B cell (primary cell): ENCODE data around the gene CCL17. TPM values are rescaled to one million over a fixed set of nuclear protein-coding genes. Genes with fewer than 3 reads are reported as not detected.

Experiments
- ATAC-seq: fragments of 200-7000 bp; cut with Tn5 transposase; one replicate; pipeline ENCODE4 v1.10.0; 2021; ENCODE audit warnings: low read depth, mild to moderate bottlenecking, moderate number of reproducible peaks, moderate library complexity
- CTCF ChIA-PET: fragments of 350-600 bp; sonication (Branson Sonifier 250); formaldehyde crosslinking; loops from one replicate; lab custom pipeline; 2021; ENCODE audit warnings: antibody characterized with exemption, inconsistent platforms; lab: Charles Lee
- POLR2A ChIA-PET: fragments of 350-600 bp; sonication (Branson Sonifier 250); formaldehyde crosslinking; loops from one replicate; lab custom pipeline; 2021; ENCODE audit warnings: antibody characterized with exemption; lab: Charles Lee
- DNase-seq: peaks from one replicate; pipeline ENCODE4 v3.0.0; 2013
- H2AFZ ChIP-seq: 2 replicates; pipeline ENCODE4 v1.6.1; 2012; ENCODE audit warnings: mild to moderate bottlenecking, low read depth, low read length; ENCODE audit not compliant: insufficient read depth, poor library complexity, severe bottlenecking
- H3K27ac ChIP-seq, 2 donors: 1 replicate in 1 of 2; 2 replicates in 1 of 2; pipeline ENCODE4 v1.5.1; 2012 to 2013; ENCODE audit warnings: low read length in 2 of 2, mild to moderate bottlenecking in 2 of 2, moderate library complexity in 1 of 2
- H3K27me3 ChIP-seq, 4 experiments: fragments of 200-600 bp in 1 of 4; sonication (generic) in 1 of 4; replicated peaks in 1 of 4; 1 replicate in 2 of 4; 2 replicates in 2 of 4; pipeline versions ENCODE4 v1.6.1 to v1.7.0; 2013 to 2016; ENCODE audit warnings: low read length in 3 of 4, mild to moderate bottlenecking in 2 of 4, mixed read lengths in 1 of 4, moderate library complexity in 1 of 4; ENCODE audit not compliant: insufficient read depth in 4 of 4, control insufficient read depth in 3 of 4; ENCODE audit errors: control extremely low read depth in 1 of 4
- H3K36me3 ChIP-seq, 2 experiments: replicated peaks in 1 of 2; 1 replicate in 1 of 2; 2 replicates in 1 of 2; pipeline versions ENCODE4 v1.6.1 to v1.7.1; 2013; ENCODE audit warnings: low read length in 1 of 2; ENCODE audit not compliant: insufficient read depth in 2 of 2, control insufficient read depth in 1 of 2; ENCODE audit errors: control extremely low read depth in 1 of 2, extremely low read depth in 1 of 2
- H3K4me1 ChIP-seq, 2 donors: fragments of 200-600 bp in 1 of 2; sonication (generic) in 1 of 2; 1 replicate in 1 of 2; 2 replicates in 1 of 2; pipeline versions ENCODE4 v1.5.1 to v1.6.1; 2013 to 2017; ENCODE audit warnings: low read length in 2 of 2; ENCODE audit not compliant: control insufficient read depth in 2 of 2, insufficient read depth in 2 of 2
- H3K4me2 ChIP-seq: replicated peaks from 2 replicates; pipeline ENCODE3; 2012; ENCODE audit warnings: mild to moderate bottlenecking, low read depth, low read length; ENCODE audit not compliant: poor library complexity, severe bottlenecking
- H3K4me3 ChIP-seq, 5 experiments: fragments of 200-600 bp in 1 of 5; sonication (generic) in 1 of 5; 1 replicate in 3 of 5; 2 replicates in 2 of 5; pipeline versions ENCODE4 v1.5.1 to v1.7.0; 2011 to 2016; ENCODE audit warnings: low read length in 4 of 5, mild to moderate bottlenecking in 4 of 5, low read depth in 2 of 5, control low read depth in 1 of 5, moderate library complexity in 1 of 5; ENCODE audit not compliant: insufficient read depth in 1 of 5; ENCODE audit errors: control extremely low read depth in 1 of 5, extremely low read depth in 1 of 5
- H3K79me2 ChIP-seq: fragments of 200-600 bp; sonication (generic); one replicate; pipeline ENCODE4 v1.6.0; 2016; ENCODE audit warnings: low read length; ENCODE audit not compliant: control insufficient read depth, insufficient read depth
- H3K9ac ChIP-seq: fragments of 200-600 bp; sonication (generic); 2 replicates; pipeline ENCODE4 v1.6.1; 2017; ENCODE audit warnings: mild to moderate bottlenecking, low read length, moderate library complexity
- H3K9me3 ChIP-seq, 3 donors: one replicate each; pipeline versions ENCODE4 v1.6.1 to v1.7.1; 2013; ENCODE audit warnings: low read length in 2 of 3; ENCODE audit not compliant: control insufficient read depth in 2 of 3, insufficient read depth in 1 of 3; ENCODE audit errors: control extremely low read depth in 1 of 3
- H4K20me1 ChIP-seq: 2 replicates; pipeline ENCODE4 v1.6.0; 2012; ENCODE audit warnings: mild to moderate bottlenecking, low read length; ENCODE audit not compliant: insufficient read depth, control insufficient read depth, poor library complexity, severe bottlenecking
- H3K27ac Mint-ChIP-seq: one replicate; pipeline ENCODE4 v1.8.0; 2021; ENCODE audit warnings: mixed read lengths
- H3K27me3 Mint-ChIP-seq: one replicate; pipeline ENCODE4 v1.8.0; 2021; ENCODE audit warnings: mixed read lengths
- H3K4me1 Mint-ChIP-seq: one replicate; pipeline ENCODE4 v1.8.0; 2021; ENCODE audit warnings: mixed read lengths
- H3K4me3 Mint-ChIP-seq: one replicate; pipeline ENCODE4 v1.8.0; 2021; ENCODE audit warnings: mixed read lengths
- H3K9me3 Mint-ChIP-seq: one replicate; pipeline ENCODE4 v1.8.0; 2022; ENCODE audit warnings: mixed read lengths; ENCODE audit not compliant: insufficient read depth
- EZH2 ChIP-seq: IDR thresholded peaks from 2 replicates; pipeline ENCODE4 v1.6.1; 2012; ENCODE audit warnings: borderline replicate concordance, low read depth, mild to moderate bottlenecking, moderate library complexity, low read length; ENCODE audit not compliant: insufficient read depth, poor library complexity, severe bottlenecking
- WGBS: methylation state at CpG from one replicate; pipeline ENCODE4 v1.1.5; 2013; ENCODE audit warnings: missing lambda C conversion rate; ENCODE audit not compliant: insufficient coverage; 5-methylcytosine and 5-hydroxymethylcytosine counted together
- intact Hi-C: fragments of 100-400 bp; cut with micrococcal nuclease; formaldehyde crosslinking; loops from one replicate; pipeline ENCODE4 v1.10.0; 2022
- polyA plus RNA-seq: library from polyadenylated mRNA; depleted of rRNA; stranded (reverse); fragments of >200 nt; gene quantifications from 2 replicates; pipeline ENCODE4 v1.2.3, GENCODE V29; 2012
- total RNA-seq, 2 donors: library from RNA; stranded (reverse); fragments of 120-200 nt in 1 of 2; gene quantifications; 1 replicate in 1 of 2; 2 replicates in 1 of 2; pipeline versions ENCODE4 v1.2.3 to v1.2.4, GENCODE V29; 2013 to 2022
- TF ChIP-seq, protein P1 (sequence below): fragments of 200-600 bp; IDR thresholded peaks from one replicate; pipeline ENCODE4 v1.8.0; 2022; ENCODE audit warnings: antibody characterized with exemption, mild to moderate bottlenecking

CCL17 gene
- total and polyA plus RNA-seq, 2 donors (not counting 1 experiment from before 2014, with no cell fraction given), result not detected

DNA sequence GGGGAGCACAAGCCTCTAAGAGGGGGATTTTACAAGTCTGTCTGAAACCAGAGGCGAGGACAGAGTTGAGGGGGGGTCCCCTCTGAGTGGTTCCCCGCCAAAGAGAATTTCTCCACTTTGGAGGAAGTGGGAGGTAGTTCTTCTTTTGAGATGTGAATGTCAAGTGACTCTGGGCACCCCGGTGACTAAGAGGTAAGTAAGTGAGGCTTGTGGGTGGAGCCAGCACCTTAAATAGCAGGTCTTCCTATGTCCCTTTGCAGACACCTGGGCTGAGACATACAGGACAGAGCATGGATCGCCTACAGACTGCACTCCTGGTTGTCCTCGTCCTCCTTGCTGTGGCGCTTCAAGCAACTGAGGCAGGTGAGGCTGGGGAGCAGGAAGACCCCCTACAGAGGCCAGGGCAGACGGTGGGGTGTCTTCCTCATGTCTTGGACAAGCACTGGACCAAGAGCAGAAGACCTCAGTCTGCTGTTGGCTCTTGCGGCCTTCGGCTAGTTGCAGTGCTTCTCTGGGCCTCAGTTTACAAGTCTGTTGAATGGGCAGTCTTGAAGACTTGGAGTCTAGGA, 46.0 kb upstream of the CCL17 start, which contains the start of gene CCL22:
Gene CCL22, plus strand, starts transcription at position 257 of the 569 bp plus-strand sequence. Its CDS starts 34 bp downstream, at position 291.
- no peak within 1 kb of the TSS for H2AFZ ChIP-seq
- peaks cover 22% of the 10 kb centered on the region for H3K4me1 Mint-ChIP-seq
- peak; percentile 79 for ATAC-seq
- intact Hi-C loops, result no loop called here
- peak within 1 kb of the TSS; percentile 82 for H3K27ac Mint-ChIP-seq
- TF ChIP-seq, protein P1, sequence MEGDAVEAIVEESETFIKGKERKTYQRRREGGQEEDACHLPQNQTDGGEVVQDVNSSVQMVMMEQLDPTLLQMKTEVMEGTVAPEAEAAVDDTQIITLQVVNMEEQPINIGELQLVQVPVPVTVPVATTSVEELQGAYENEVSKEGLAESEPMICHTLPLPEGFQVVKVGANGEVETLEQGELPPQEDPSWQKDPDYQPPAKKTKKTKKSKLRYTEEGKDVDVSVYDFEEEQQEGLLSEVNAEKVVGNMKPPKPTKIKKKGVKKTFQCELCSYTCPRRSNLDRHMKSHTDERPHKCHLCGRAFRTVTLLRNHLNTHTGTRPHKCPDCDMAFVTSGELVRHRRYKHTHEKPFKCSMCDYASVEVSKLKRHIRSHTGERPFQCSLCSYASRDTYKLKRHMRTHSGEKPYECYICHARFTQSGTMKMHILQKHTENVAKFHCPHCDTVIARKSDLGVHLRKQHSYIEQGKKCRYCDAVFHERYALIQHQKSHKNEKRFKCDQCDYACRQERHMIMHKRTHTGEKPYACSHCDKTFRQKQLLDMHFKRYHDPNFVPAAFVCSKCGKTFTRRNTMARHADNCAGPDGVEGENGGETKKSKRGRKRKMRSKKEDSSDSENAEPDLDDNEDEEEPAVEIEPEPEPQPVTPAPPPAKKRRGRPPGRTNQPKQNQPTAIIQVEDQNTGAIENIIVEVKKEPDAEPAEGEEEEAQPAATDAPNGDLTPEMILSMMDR, result no peak
- no peaks in the 10 kb centered on the region for H3K79me2 ChIP-seq
- peaks cover 8 to 16% of the 10 kb centered on the region in 2 donors for H3K4me1 ChIP-seq
- H3K27me3 Mint-ChIP-seq, result no peaks in the 10 kb centered on the region
- peak within 1 kb of the TSS; percentile 80 for H3K4me3 Mint-ChIP-seq
- H3K9me3 ChIP-seq, result peaks cover 0 to under 1% (median 0%) of the 10 kb centered on the region in 3 donors
- no peak within 1 kb of the TSS for H3K9ac ChIP-seq
- H4K20me1 ChIP-seq, result no peaks in the 10 kb centered on the region
- 57% methylated on average over 9 of the region's 9 CpGs for WGBS
- ChIA-PET CTCF (no interaction called here), POLR2A (no interaction called here)
- no peak within 1 kb of the TSS for H3K27ac ChIP-seq
- DNase-seq, result peak; percentile 57
- no peaks in the 10 kb centered on the region for H3K9me3 Mint-ChIP-seq
- peaks cover 0 to 2% (median 0%) of the 10 kb centered on the region in 4 experiments for H3K27me3 ChIP-seq
- H3K36me3 ChIP-seq, result no peaks in the 10 kb centered on the region
- no peak within 1 kb of the TSS for H3K4me2 ChIP-seq
- no peak within 1 kb of the TSS for H3K4me3 ChIP-seq

DNA sequence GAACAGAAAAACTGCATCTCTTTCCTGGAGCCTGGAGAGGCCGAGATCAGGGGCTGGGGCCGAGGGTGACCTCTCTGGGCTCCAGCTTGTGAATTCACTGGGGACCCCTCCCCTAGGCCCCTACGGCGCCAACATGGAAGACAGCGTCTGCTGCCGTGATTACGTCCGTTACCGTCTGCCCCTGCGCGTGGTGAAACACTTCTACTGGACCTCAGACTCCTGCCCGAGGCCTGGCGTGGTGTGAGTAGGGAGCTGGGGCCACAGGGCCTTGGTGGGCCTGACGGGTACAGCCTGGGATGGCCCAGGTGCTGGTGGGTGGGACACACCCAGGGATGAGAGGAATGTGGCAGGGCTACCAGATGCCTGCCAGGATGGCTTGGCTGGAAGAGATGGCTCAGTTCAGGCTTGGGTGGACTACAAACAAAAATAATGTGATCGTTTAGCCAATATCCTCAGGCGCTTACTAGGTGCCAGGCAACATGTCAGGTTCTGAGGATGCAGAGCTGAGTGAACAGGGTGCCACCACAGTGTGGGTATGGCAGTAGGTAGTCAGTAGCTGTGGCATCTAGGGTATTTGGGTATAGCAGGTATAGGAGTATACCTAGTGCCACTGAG, 44.1 kb upstream of the CCL17 start:
- no peak for DNase-seq
- POLR2A ChIA-PET, result interaction anchor here (0.5 kb wide), 1 partner anchor 32 kb away, joined by 3 read pairs; no protein-coding TSS in a partner anchor
- Mint-ChIP-seq H3K4me1 (peaks cover 22% of the 10 kb centered on the region), H3K4me3 (peak overlapping the region; percentile 41), H3K27me3 (no peaks in the 10 kb centered on the region), H3K27ac (no peak overlapping the region), H3K9me3 (no peaks in the 10 kb centered on the region)
- peaks cover 0 to 2% (median 0%) of the 10 kb centered on the region in 4 experiments for H3K27me3 ChIP-seq
- 87% methylated on average over 16 of the region's 16 CpGs for WGBS
- H2AFZ ChIP-seq, result no peak overlapping the region
- peaks cover 8 to 16% of the 10 kb centered on the region in 2 donors for H3K4me1 ChIP-seq
- intact Hi-C loops, result no loop called here
- H4K20me1 ChIP-seq, result no peaks in the 10 kb centered on the region
- H3K4me3 ChIP-seq, result no peak overlapping the region
- no peaks in the 10 kb centered on the region for H3K36me3 ChIP-seq
- no peak overlapping the region for H3K27ac ChIP-seq
- H3K9me3 ChIP-seq, result peaks cover 0 to 2% (median 0%) of the 10 kb centered on the region in 3 donors
- H3K79me2 ChIP-seq, result no peaks in the 10 kb centered on the region
- TF ChIP-seq EZH2, result no peak
- TF ChIP-seq, protein P1, result no peak
- no peak overlapping the region for H3K4me2 ChIP-seq
- CTCF ChIA-PET, result interaction anchor here (1.0 to 1.3 kb wide), 2 partner anchors 11 to 56 kb away, joined by 3 to 4 read pairs; no protein-coding TSS in a partner anchor
- H3K9ac ChIP-seq, result no peak overlapping the region
- ATAC-seq, result no peak
